Panc1 (cell line): ENCODE results near the gene RBFA. TPM values are rescaled to one million over a fixed set of nuclear protein-coding genes. Genes with fewer than 3 reads are reported as not detected.
"Not testable (repeated sequence)": the region's sequence is repeated elsewhere in the genome, so short reads cannot be mapped to it uniquely, and the experiment has no call there.

Experiments used
- ATAC-seq: fragments of 200-7000 bp; cut with Tn5 transposase; 2 replicates; pipeline ENCODE4 v1.9.1; 2020; ENCODE audit warnings: mild to moderate bottlenecking, moderate library complexity
- BruUV-seq: library from RNA; stranded (reverse); fragments of 400-500 nt; replicated peaks from 2 replicates; lab custom pipeline; 2021; lab: Mats Ljungman, UMichigan
- CTCF ChIA-PET: fragments of 300-600 bp; sonication (Branson Sonifier 250); formaldehyde crosslinking; loops from one replicate; lab custom pipeline; 2022; ENCODE audit warnings: antibody characterized with exemption; lab: Charles Lee
- POLR2A ChIA-PET: fragments of 300-600 bp; sonication (Branson Sonifier 250); formaldehyde crosslinking; loops from one replicate; lab custom pipeline; 2022; ENCODE audit warnings: antibody characterized with exemption; lab: Charles Lee
- DNase-seq: peaks from one replicate; pipeline ENCODE4 v3.0.0-alpha.2; 2010; ENCODE audit warnings: low read depth, low spot score
- H3K27ac ChIP-seq: 2 replicates; pipeline ENCODE4 v1.5.1; 2011; ENCODE audit warnings: mild to moderate bottlenecking, low read length, inconsistent platforms
- H3K27me3 ChIP-seq: fragments of 200-500 bp; sonication (Bioruptor generic); 2 replicates; pipeline ENCODE4 v1.6.0; 2014; ENCODE audit warnings: low read length, inconsistent platforms; ENCODE audit not compliant: control insufficient read depth, insufficient read depth
- H3K36me3 ChIP-seq: fragments of 200-500 bp; sonication (Bioruptor generic); 2 replicates; pipeline ENCODE4 v1.5.1; 2014; ENCODE audit warnings: inconsistent platforms, mild to moderate bottlenecking, low read length, moderate library complexity; ENCODE audit not compliant: control insufficient read depth, insufficient read depth
- H3K4me1 ChIP-seq: 2 replicates; pipeline ENCODE4 v1.5.1; 2011; ENCODE audit warnings: inconsistent platforms, mild to moderate bottlenecking, low read length, moderate library complexity; ENCODE audit not compliant: control insufficient read depth, insufficient read depth
- H3K4me3 ChIP-seq, 2 experiments: 2 replicates each; pipeline ENCODE4 v1.5.1; 2011 to 2012; ENCODE audit warnings: low read depth in 2 of 2, low read length in 2 of 2, mild to moderate bottlenecking in 2 of 2, inconsistent platforms in 1 of 2, moderate library complexity in 1 of 2
- H3K9me3 ChIP-seq: fragments of 200-500 bp; sonication (Bioruptor generic); 2 replicates; pipeline ENCODE4 v1.5.1; 2014; ENCODE audit warnings: low read depth, mild to moderate bottlenecking, inconsistent platforms, low read length, moderate library complexity; ENCODE audit not compliant: control insufficient read depth, insufficient read depth
- POLR2AphosphoS5 ChIP-seq: IDR thresholded peaks from 2 replicates; pipeline ENCODE4 v1.6.1; 2012; ENCODE audit warnings: mild to moderate bottlenecking, low read depth, low read length, moderate library complexity
- REST ChIP-seq, 2 experiments: IDR thresholded peaks; 2 replicates each; pipeline ENCODE4 v1.6.1; 2011 to 2012; ENCODE audit warnings: low read depth in 2 of 2, control low read depth in 1 of 2, low read length in 1 of 2, mild to moderate bottlenecking in 1 of 2, moderate library complexity in 1 of 2; ENCODE audit not compliant: insufficient read depth in 1 of 2
- SIN3A ChIP-seq: IDR thresholded peaks from 2 replicates; pipeline ENCODE4 v1.6.1; 2012; ENCODE audit warnings: low read depth, mild to moderate bottlenecking, low read length, moderate library complexity, borderline replicate concordance; ENCODE audit not compliant: insufficient read depth
- TCF7L2 ChIP-seq: IDR thresholded peaks from 2 replicates; pipeline ENCODE4 v1.6.1; 2011; ENCODE audit warnings: mild to moderate bottlenecking, low read depth, low read length, inconsistent platforms
- in situ Hi-C: cut with HindIII; loops from 2 replicates; pipeline ENCODE4 v1.10.0; 2016; ENCODE audit warnings: low sequenced_read_pairs, low pct_unique_long_range_greater_than_20kb
- intact Hi-C: fragments of 100-400 bp; cut with micrococcal nuclease; formaldehyde crosslinking; loops from one replicate; pipeline ENCODE4 v1.10.0; 2022; ENCODE audit not compliant: unreplicated experiment
- total RNA-seq: library from RNA; stranded (reverse); gene quantifications from one replicate; pipeline ENCODE4 v1.2.1, GENCODE V29; 2021; ENCODE audit not compliant: unreplicated experiment
- TF ChIP-seq, protein P1 (sequence below): fragments of 450-650 bp; IDR thresholded peaks from 2 replicates; pipeline ENCODE4 v1.5.1; 2017; ENCODE audit warnings: mild to moderate bottlenecking

RBFA gene
- total RNA-seq, 1 experiment from 2014 or later: 83.1 TPM

DNA sequence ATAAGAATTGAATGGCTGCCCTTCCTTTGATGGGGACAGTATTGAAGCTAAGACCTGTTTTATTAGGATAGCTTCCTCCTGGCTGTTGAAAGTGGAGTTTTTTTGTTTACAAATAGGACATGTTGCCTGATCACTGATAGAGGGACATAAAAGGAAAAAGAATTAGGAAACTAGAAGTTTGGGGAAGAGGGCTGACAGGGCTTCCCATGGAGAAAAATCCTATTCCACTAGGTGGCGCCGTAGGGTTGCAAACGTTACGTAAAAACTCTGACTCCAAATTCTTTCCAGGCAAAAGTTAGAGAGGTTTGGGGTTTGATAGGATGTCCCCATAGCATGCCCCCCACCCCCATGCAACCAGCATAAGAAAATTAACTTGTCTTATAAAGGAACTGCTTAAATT lies 11.1 kb upstream of the RBFA start:
- intact Hi-C loops: no loop called here
- H3K4me1 ChIP-seq: no peaks in the 10 kb centered on the region
- no TSS peak for BruUV-seq
- in situ Hi-C loops: no loop called here
- no peak for TF ChIP-seq POLR2AphosphoS5
- TF ChIP-seq, protein P1, sequence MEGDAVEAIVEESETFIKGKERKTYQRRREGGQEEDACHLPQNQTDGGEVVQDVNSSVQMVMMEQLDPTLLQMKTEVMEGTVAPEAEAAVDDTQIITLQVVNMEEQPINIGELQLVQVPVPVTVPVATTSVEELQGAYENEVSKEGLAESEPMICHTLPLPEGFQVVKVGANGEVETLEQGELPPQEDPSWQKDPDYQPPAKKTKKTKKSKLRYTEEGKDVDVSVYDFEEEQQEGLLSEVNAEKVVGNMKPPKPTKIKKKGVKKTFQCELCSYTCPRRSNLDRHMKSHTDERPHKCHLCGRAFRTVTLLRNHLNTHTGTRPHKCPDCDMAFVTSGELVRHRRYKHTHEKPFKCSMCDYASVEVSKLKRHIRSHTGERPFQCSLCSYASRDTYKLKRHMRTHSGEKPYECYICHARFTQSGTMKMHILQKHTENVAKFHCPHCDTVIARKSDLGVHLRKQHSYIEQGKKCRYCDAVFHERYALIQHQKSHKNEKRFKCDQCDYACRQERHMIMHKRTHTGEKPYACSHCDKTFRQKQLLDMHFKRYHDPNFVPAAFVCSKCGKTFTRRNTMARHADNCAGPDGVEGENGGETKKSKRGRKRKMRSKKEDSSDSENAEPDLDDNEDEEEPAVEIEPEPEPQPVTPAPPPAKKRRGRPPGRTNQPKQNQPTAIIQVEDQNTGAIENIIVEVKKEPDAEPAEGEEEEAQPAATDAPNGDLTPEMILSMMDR: peak; percentile 77
- ChIA-PET POLR2A (no interaction called here), CTCF (no interaction called here)
- H3K9me3 ChIP-seq: peaks cover 41% of the 10 kb centered on the region
- no peak overlapping the region for H3K4me3 ChIP-seq
- no peaks in the 10 kb centered on the region for H3K27me3 ChIP-seq
- ATAC-seq (no peak), DNase-seq (no peak)
- no peak overlapping the region for H3K27ac ChIP-seq
- no peaks in the 10 kb centered on the region for H3K36me3 ChIP-seq

DNA sequence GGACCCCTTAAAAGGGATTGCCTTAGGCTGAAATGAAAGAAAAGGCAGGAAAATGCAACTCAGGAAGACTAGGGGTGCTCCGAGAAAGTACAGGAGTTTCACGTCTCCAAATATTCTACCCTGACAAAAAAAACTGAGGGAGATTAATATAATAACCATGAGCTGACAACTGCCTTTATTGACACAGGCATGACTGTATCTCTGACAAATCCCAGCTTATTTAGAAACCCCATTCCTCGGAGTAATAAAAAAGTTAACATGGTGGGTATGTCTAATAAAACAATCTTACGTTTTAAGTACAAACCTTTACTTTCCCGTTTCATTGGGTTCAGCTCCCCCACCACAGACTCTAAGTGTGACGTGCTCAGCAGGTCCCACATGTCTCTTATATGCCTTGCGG lies 7.9 kb upstream of the RBFA start:
- no peak overlapping the region for H3K4me3 ChIP-seq
- no TSS peak for BruUV-seq
- POLR2A ChIA-PET: no interaction called here
- DNase-seq: no peak
- no peaks in the 10 kb centered on the region for H3K27me3 ChIP-seq
- TF ChIP-seq POLR2AphosphoS5 (no peak), REST (IDR thresholded peaks at IDR 0.05; ENCODE audit: insufficient read depth in 1 of 2, low read depth in 2 of 2, low read length in 1 of 2) (no peak), SIN3A (no peak), TCF7L2 (no peak)
- TF ChIP-seq, protein P1: no peak
- CTCF ChIA-PET: no interaction called here
- peaks cover 33% of the 10 kb centered on the region for H3K9me3 ChIP-seq
- ATAC-seq: no peak
- no peak overlapping the region for H3K27ac ChIP-seq
- in situ Hi-C loops: no loop called here
- intact Hi-C loops: loop anchor here (5.0 kb wide), 1 partner anchor 39 kb away; the partner anchor contains the start of gene TXNL4A
- H3K4me1 ChIP-seq: no peaks in the 10 kb centered on the region
- no peaks in the 10 kb centered on the region for H3K36me3 ChIP-seq

- DNase-seq, ATAC-seq, in situ Hi-C loops, H3K27ac ChIP-seq, H3K4me1 ChIP-seq, H3K27me3 ChIP-seq, POLR2A ChIA-PET, H3K4me3 ChIP-seq, BruUV-seq, H3K36me3 ChIP-seq: not testable (repeated sequence)
- peaks cover 20% of the 10 kb centered on the region; the same call in 1 of the 2 replicates for H3K9me3 ChIP-seq
- CTCF ChIA-PET: interaction anchor here (0.6 kb wide), 1 partner anchor 41 kb away, joined by 3 read pairs; no protein-coding TSS in a partner anchor
- intact Hi-C loops: loop anchor here (5.0 kb wide), 1 partner anchor 40 kb away; the partner anchor contains the start of gene TXNL4A
These were observed 6.5 kb upstream of the RBFA start for GRCh38 chr18:80027719-80028118.
